Neural progenitor cell (in vitro differentiated cells): Measurements from ENCODE around the gene PPM1L.

Experiments used
- CTCF ChIP-seq: fragments of 200-600 bp; sonication (generic); IDR thresholded peaks from 2 replicates; pipeline ENCODE4 v1.5.1; 2017; ENCODE audit warnings: antibody characterized with exemption, mild to moderate bottlenecking
- EZH2 ChIP-seq: fragments of 200-600 bp; sonication (generic); IDR thresholded peaks from 2 replicates; pipeline ENCODE4 v1.6.1; 2017; ENCODE audit warnings: antibody characterized with exemption, mild to moderate bottlenecking, moderate library complexity
- EZH2phosphoT487 ChIP-seq: fragments of 200-600 bp; sonication (generic); IDR thresholded peaks from 2 replicates; pipeline ENCODE4 v1.6.1; 2017; ENCODE audit warnings: antibody characterized with exemption

DNA sequence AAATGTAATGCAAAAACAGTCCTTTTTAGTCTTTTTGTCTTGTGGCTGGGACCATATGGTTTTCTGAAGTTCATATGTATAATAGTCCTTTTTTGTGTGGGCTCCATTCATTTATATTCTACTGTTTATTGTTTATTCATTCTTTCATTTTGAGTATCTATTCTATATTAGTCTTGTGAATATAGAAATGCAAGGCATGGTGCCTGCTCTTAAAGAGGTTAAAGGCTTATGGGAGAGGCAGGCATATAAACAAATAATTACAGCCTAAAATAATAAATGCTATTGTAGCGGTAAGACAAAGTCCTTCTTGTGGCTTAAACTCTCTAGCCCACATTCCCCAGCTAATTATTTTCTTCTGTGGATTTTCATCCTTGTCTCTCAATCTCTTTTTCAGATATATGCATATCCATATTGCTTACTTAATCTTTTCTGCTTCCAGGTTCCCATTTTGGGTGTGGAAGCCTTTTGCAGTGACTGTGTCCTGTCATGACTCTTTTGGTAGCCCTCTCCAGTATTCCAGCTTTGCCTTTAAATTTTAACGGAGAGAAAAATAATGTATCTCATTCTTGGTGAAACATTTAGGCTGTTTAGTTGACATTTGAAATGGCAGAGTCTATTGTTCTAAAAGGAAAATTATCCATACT is 101.6 kb downstream of the PPM1L start:
- TF ChIP-seq CTCF (no peak), EZH2 (no peak), EZH2phosphoT487 (no peak)
